MCF 10A (cell line): ENCODE results near the gene SYT12. TPM values are rescaled to one million over a fixed set of nuclear protein-coding genes. Genes with fewer than 3 reads are reported as not detected.

Experiments used
- BruUV-seq: library from RNA; stranded (reverse); fragments of 400-500 nt; replicated peaks from 2 replicates; lab custom pipeline; 2021; lab: Mats Ljungman, UMichigan
- CTCF ChIA-PET: fragments of 300-600 bp; sonication (Branson Sonifier 250); formaldehyde crosslinking; extraction: SDS; loops from one replicate; lab custom pipeline; 2021; ENCODE audit warnings: antibody characterized with exemption, inconsistent platforms; lab: Yijun Ruan, JAX
- POLR2A ChIA-PET: fragments of 300-600, 350-650 bp; sonication (Branson Sonifier 250); formaldehyde crosslinking; extraction: SDS; loops from one replicate; lab custom pipeline; 2020; ENCODE audit warnings: antibody characterized with exemption, inconsistent platforms; lab: Yijun Ruan, JAX
- DNase-seq: peaks from one replicate; pipeline ENCODE4 v3.0.0-alpha.2; 2018; ENCODE audit not compliant: unreplicated experiment
- H3K27ac Mint-ChIP-seq: one replicate; pipeline ENCODE4 v1.8.0; 2022; ENCODE audit warnings: mild to moderate bottlenecking, low read depth, mixed read lengths; ENCODE audit not compliant: unreplicated experiment
- H3K27me3 Mint-ChIP-seq: one replicate; pipeline ENCODE4 v1.8.0; 2022; ENCODE audit warnings: mixed read lengths; ENCODE audit not compliant: insufficient read depth, unreplicated experiment
- H3K36me3 Mint-ChIP-seq: one replicate; pipeline ENCODE4 v1.8.0; 2022; ENCODE audit warnings: mild to moderate bottlenecking, moderate library complexity, mixed read lengths; ENCODE audit not compliant: insufficient read depth, unreplicated experiment
- H3K4me1 Mint-ChIP-seq: one replicate; pipeline ENCODE4 v1.8.0; 2022; ENCODE audit warnings: mixed read lengths; ENCODE audit not compliant: insufficient read depth, unreplicated experiment
- H3K4me3 Mint-ChIP-seq: one replicate; pipeline ENCODE4 v1.8.0; 2022; ENCODE audit warnings: mild to moderate bottlenecking, moderate library complexity, mixed read lengths; ENCODE audit not compliant: unreplicated experiment
- H3K9me3 Mint-ChIP-seq: one replicate; pipeline ENCODE4 v1.8.0; 2022; ENCODE audit warnings: mixed read lengths; ENCODE audit not compliant: unreplicated experiment
- intact Hi-C: fragments of 100-400 bp; cut with micrococcal nuclease; formaldehyde crosslinking; loops from 2 replicates; pipeline ENCODE4 v1.14.1; 2022
- total RNA-seq: library from RNA; stranded (reverse); gene quantifications from 2 replicates; pipeline ENCODE4 v1.2.3, GENCODE V29; 2022
- TF ChIP-seq, protein P1 (sequence below): fragments of 200-600 bp; IDR thresholded peaks from one replicate; pipeline ENCODE4 v1.8.0; 2022; ENCODE audit warnings: antibody characterized with exemption, mild to moderate bottlenecking; ENCODE audit not compliant: unreplicated experiment

The SYT12 gene
- total RNA-seq, 1 experiment from 2014 or later, result 0.44 TPM

DNA sequence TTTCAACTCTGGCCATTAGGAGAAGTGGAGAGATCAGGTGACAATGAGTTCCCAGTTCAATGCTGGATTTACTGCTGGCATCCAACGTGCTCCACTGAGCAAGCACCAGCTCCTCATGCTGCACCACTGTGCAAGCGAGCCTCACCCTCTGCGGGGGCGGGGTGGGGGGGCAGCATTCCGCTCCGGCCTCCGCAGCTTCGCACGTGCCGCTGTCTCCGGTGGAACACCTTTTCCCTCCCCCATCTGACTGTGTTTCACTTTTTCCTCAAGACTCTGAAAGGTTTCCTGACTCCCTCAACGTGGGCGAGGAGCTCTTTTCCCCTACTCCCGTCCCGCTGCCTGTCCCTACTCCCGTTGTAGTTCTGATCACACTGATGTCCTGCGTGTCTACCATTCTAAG, 32.9 kb downstream of the SYT12 start:
- DNase-seq, result peak; percentile 76
- H3K4me3 Mint-ChIP-seq, result peak overlapping the region; percentile 83
- peak overlapping the region; percentile 85 for H3K27ac Mint-ChIP-seq
- H3K4me1 Mint-ChIP-seq, result peaks cover 29% of the 10 kb centered on the region
- BruUV-seq, result no TSS peak
- peaks cover 22% of the 10 kb centered on the region for H3K36me3 Mint-ChIP-seq
- intact Hi-C loops, result loop anchor here (1.0 to 10.0 kb wide), 5 partner anchors 65 to 261 kb away; partner anchors contain the start of gene LRFN4
- ChIA-PET POLR2A (interaction anchor here (0.6 to 6.7 kb wide), 33 partner anchors 9 to 1263 kb away, joined by 3 to 52 read pairs (median 6); partner anchors contain the start of genes KDM2A, PC, RCE1 and SSH3), CTCF (interaction anchor here (0.5 to 4.2 kb wide), 8 partner anchors 18 to 412 kb away, joined by 3 to 30 read pairs (median 4); partner anchors contain the start of gene KDM2A)
- H3K9me3 Mint-ChIP-seq, result no peaks in the 10 kb centered on the region
- H3K27me3 Mint-ChIP-seq, result no peaks in the 10 kb centered on the region
- TF ChIP-seq, protein P1, sequence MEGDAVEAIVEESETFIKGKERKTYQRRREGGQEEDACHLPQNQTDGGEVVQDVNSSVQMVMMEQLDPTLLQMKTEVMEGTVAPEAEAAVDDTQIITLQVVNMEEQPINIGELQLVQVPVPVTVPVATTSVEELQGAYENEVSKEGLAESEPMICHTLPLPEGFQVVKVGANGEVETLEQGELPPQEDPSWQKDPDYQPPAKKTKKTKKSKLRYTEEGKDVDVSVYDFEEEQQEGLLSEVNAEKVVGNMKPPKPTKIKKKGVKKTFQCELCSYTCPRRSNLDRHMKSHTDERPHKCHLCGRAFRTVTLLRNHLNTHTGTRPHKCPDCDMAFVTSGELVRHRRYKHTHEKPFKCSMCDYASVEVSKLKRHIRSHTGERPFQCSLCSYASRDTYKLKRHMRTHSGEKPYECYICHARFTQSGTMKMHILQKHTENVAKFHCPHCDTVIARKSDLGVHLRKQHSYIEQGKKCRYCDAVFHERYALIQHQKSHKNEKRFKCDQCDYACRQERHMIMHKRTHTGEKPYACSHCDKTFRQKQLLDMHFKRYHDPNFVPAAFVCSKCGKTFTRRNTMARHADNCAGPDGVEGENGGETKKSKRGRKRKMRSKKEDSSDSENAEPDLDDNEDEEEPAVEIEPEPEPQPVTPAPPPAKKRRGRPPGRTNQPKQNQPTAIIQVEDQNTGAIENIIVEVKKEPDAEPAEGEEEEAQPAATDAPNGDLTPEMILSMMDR, result no peak

DNA sequence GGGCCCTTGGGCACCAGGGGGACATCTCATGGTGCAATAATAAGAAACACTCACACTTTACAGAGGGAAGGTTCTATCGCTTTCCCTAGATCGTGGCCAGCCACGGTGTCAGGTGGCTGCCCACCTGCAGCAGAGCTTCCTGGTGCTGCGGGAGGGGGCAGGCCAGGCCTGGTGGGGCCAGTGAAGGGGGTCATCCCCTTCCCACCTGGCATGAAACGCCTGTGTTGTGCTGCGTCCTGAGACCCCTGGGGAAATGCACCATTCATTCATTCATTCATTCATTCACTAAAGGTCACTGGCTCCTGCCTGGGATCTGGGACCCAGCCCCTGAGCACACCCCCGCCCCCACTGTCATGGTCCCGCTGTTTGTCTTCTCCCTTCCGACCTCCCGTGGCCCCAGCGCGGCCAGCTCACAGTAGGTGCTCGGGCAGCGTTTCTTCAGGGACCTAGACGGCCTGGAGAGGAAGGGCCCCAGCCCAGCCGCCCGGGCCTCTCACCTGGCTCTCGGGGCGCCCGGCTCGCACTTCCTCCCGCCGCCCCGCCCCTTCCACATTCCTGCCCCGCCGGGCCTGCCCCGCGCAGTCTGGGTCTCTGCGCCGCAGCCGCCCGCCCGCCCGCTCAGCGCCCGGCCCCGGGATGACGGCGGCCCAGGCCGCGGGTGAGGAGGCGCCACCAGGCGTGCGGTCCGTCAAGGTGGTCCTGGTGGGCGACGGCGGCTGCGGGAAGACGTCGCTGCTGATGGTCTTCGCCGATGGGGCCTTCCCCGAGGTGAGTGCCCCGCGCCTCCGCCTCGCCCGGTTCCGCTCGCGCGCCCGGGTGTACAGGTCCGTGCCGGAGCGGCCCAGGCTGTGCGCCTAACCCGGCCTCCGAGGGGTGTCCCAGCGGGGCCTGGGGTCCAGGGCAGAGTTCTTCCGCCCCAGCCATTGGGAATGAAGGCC, 33.6 kb downstream of the SYT12 start, which contains the start of gene RHOD:
RHOD (plus strand) TSS at position 581 of the 938 bp plus-strand sequence; CDS start at position 637, 56 bp downstream.
- intact Hi-C loops, result loop anchor here (2.0 to 10.0 kb wide), 2 partner anchors 64 to 202 kb away; partner anchors contain the start of gene LRFN4
- no peaks in the 10 kb centered on the region for H3K27me3 Mint-ChIP-seq
- no peaks in the 10 kb centered on the region for H3K9me3 Mint-ChIP-seq
- H3K27ac Mint-ChIP-seq, result peak within 1 kb of the TSS; percentile 85
- TF ChIP-seq, protein P1, result no peak
- ChIA-PET CTCF (interaction anchor here (0.5 to 4.2 kb wide), 8 partner anchors 15 to 328 kb away, joined by 3 to 30 read pairs (median 4); partner anchors contain the start of gene KDM2A), POLR2A (interaction anchor here (0.6 to 6.7 kb wide), 31 partner anchors 10 to 1263 kb away, joined by 3 to 52 read pairs (median 6); partner anchors contain the start of genes KDM2A, PC, RCE1 and SSH3)
- H3K36me3 Mint-ChIP-seq, result peaks cover 29% of the 10 kb centered on the region
- H3K4me1 Mint-ChIP-seq, result peaks cover 29% of the 10 kb centered on the region
- TSS peak; percentile 69 for BruUV-seq
- DNase-seq, result peak; percentile 61
- peak within 1 kb of the TSS; percentile 83 for H3K4me3 Mint-ChIP-seq

DNA sequence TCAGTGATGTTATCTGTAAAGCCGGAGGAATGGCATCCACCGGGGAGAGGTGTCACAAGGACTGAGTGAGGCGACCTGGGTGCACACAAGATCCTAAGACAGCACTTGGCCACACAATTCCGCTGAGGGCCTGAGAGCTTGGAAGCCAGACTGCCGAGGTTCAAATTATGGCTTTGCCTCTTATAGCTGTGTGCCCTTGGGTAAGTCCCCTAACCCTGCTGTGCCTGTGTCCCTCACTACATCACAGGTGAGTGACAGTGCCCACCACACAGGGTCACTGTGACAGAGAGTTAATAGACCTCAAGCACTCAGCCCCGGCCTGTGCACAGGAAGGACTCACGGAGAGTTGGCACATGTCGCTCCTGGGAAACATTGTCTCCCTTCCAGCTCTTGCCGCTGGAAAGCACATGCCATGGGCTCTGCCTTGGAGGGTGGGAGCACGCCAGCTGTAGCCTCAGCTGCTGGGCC, 34.3 kb downstream of the SYT12 start:
- Mint-ChIP-seq H3K36me3 (peaks cover 29% of the 10 kb centered on the region), H3K4me3 (peak overlapping the region; percentile 83), H3K27me3 (no peaks in the 10 kb centered on the region), H3K4me1 (peaks cover 34% of the 10 kb centered on the region), H3K27ac (peak overlapping the region; percentile 85), H3K9me3 (no peaks in the 10 kb centered on the region)
- ChIA-PET POLR2A (interaction anchor here (0.7 to 6.7 kb wide), 18 partner anchors 10 to 314 kb away, joined by 3 to 52 read pairs (median 4); partner anchors contain the start of genes KDM2A, PC, RCE1 and SSH3), CTCF (interaction anchor here (0.6 to 1.5 kb wide), 8 partner anchors 14 to 295 kb away, joined by 3 to 8 read pairs (median 4); no protein-coding TSS in a partner anchor)
- DNase-seq, result peak; percentile 52
- TF ChIP-seq, protein P1, result no peak
- TSS peak; percentile 41 for BruUV-seq
- intact Hi-C loops, result loop anchor here (2.0 to 10.0 kb wide), 2 partner anchors 64 to 202 kb away; partner anchors contain the start of gene LRFN4
